Daoy (cell line): Measurements from ENCODE around the gene REG1A. TPM values are rescaled to one million over a fixed set of nuclear protein-coding genes. Genes with fewer than 3 reads are reported as not detected.

Source experiments
- DNase-seq: peaks from one replicate; pipeline ENCODE4 v3.0.0-alpha.2; 2015; ENCODE audit warnings: low read depth
- total RNA-seq: library from RNA; depleted of rRNA; stranded (reverse); fragments of >200 nt; shearing (Covaris generic); gene quantifications from 2 replicates; pipeline ENCODE4 v1.2.3, GENCODE V29; 2014; rRNA removed

Gene REG1A
- total RNA-seq, 1 experiment from 2014 or later, result 0.57 TPM

DNA sequence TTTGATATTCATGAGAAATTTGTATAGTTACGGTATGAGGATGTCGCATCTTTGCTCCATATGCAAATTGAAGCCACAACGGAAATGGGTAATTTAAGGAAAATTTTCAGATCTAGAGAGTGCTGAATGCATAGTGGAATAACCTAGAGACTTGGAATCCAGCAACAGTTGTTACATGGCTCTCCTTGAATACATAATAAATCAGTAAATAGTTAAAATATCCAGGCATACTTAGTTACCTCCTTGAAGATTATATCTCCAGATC is 5.4 kb downstream of the REG1A start:
- no peak for DNase-seq

DNA sequence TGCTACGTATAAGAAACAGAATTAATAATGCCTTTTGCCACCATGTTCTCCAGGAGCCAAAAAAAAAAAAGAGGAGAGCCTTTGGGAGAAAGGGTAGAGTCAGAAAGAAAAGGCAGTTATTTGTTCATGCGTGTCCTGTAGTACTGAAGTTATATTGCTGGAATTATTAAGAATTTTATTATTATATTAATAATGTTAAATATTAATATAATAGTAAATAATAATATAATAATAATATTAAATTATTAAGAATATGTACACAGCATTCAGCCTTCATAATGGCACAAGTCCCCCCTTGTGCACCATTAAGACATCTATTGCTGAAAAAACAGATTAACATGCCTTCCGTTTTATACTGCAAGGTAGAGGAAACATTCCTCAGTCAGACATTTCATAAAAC is 8.1 kb downstream of the REG1A start:
- DNase-seq, result no peak

DNA sequence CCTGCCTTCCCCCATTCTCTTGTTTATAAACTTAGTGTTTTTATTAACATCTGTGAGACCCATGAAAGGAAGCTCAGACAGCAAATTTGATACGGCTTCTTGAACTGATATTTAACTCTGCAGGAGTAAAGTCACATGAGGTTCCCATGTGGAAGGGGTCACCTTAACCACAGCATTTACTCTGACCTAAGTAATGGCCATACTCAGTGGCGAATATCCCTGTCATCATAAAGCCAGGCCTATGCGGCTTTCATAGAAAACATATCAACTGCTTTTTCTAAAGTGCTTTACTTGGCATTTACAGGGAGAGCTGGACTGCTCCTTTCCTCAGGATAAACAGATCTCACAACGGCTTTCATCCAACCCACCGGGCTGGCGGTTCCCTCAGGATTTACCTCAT is 9.0 kb downstream of the REG1A start:
- no peak for DNase-seq

DNA sequence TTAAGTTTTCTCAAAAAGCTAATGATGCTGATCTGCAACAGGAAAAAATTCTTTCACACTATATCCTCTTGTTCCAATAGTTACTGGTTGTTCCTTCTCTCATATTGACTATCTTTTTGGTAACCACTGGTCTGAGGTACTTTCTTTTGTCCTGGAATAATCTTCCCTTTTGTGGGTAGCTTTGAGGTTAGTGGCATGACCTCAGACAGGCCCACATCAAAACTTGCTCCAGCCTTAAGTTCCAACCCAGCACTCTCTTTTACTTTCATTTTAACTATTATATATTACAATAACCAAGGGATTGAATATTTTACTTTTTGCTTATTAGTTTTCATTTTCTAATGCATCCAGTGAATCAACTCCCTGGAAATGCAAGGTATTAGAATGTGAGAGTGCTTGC is 9.5 kb downstream of the REG1A start:
- DNase-seq, result no peak

DNA sequence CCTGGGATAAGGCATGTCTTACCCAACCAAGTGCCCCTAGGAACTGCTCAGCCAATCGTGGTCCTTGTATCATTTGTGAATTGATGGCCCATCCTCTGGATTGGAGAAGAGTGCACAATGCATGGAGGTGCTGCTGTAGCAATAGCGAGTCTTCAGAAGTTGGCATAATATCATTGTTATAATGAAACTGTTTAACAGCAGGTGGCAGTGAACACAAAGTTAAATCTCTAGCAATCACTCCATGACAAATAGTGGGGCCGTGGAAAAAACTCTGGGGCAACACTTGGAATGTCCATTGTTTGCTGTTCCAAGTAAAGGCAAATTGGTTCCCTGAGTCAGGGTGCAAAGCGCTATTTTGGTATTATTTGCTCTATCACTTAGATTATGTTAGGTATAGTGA is 11.4 kb downstream of the REG1A start:
- no peak for DNase-seq

DNA sequence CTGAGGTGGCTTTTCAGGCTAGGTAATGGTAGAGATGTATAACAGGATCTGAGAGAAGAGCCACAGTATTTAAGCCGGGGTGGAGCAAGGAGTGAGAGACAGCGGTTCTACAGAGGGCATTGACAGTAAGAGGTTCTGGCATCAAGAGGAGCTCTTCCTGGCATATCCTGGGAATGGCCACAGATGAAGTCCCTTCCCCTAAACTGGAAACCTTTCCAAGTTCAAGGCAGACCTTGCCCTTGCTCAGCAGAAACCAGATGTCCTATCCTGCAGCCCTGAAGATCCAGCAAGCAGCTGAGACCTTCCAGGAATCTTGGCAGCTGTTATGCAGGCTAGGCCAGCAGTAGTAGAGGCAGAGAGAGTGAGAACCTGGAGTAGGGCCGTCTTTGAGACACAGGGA is 18.1 kb downstream of the REG1A start:
- DNase-seq, result no peak

DNA sequence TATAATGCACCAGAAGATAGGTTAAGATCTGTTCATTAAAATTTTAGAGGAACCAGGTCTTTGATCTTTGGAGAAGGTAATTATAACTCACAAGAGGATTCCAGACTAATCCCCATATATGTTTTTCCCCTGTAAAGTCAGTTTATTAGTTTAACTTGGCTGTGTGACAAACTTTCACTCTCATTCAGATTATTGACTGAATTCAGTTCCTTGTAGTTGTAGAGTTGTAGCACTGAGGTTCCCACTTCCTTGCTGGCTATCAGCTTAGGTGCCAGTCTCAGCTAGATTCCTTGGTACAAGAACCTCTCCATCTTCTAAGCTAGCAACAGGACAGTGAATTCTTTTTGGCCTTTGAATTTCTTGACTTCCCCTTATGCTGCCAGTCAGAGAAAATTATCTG is 19.1 kb downstream of the REG1A start:
- DNase-seq, result no peak

DNA sequence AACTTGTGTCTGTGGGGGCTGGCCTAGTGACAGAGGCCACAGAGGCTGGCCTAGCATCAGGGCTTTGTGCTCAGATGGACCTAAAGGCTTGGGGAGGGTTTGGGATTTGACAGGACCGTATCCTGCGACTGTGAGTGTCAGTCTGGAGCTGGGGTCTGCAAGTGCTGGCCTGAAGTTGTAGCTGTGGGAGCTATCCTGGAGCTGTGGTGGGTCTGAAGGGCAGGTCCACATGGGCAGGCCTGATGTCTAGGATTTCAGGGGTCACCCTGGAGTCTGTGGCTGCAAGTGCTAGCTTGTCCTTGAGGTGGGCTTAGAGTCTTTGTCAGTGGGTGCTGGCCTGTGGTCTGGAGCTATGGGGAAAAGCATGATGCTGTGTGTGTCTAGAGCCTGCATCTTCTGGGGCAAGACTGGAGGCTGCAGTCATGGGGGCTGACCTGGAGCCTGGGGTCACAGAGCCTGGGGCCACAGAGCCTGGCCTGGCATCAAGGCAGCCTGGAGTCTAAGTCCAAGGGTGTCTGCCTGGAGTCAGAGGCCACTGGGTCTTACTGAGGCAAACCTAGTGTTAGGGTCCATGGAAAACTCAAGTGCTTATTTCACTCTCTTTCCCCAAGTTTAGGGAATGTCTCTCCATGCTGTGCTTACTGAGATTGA is 35.7 kb downstream of the REG1A start:
- no peak for DNase-seq

DNA sequence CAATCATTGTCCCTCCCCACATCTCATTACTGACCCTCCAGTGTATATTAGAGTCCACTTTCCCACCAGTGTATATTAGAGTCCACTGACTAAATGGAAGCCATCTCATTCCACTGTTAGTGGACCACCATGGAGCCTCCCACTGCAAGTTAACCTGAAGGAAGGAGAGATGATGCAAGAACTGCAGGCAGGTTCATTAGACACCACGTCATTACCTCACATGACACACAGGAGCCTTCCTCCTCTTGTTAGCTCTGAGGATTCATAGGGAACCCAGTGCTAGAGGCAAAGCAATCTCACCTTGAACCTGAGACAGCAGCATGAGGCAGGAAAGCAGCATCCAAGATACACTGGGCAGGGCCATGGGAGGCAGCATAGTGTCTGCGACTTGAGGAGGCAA is 38.7 kb downstream of the REG1A start:
- no peak for DNase-seq

DNA sequence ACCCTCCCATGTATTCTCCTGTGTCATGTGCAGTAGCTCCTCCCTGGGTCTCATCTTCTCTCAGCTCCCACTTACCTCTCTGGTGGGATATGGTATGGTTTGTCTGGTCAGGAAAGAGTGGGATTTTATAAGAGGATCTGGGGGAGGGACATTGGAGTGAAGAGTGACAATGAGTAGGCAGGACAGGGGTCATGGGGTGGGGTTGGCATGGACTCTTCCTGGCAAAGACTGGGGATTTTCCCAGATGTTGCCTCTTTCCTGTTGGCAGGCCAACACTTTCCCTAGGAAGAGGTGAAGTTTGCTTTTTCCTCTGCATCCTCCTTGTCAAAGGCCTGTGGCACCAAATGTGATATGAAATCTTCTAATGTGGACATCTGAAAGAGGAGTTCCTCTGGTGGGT is 39.4 kb downstream of the REG1A start, which contains the start of gene REG3A:
TSS of gene REG3A (minus strand) at position 101 of the 400 bp plus-strand sequence. CDS start 348 bp downstream, outside the sequence.
- no peak for DNase-seq

DNA sequence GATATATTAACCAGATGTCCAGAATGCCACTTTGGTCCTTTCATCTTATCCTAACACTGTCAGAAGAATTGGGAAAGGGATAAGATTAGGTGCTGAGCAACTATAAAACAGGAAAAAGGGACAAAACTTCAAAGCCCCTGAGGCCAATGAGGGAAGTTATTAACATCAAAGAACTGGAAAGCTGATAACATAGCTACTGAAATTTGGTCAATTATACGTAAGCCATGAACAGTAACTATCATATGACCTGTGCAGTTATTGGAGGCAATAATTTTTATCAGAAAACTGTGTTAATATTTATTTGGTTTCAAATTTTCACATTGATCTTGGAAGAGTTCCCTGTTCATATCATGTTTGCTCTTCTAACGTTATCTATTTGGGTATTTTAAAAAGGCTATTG is 41.8 kb downstream of the REG1A start:
- no peak for DNase-seq

DNA sequence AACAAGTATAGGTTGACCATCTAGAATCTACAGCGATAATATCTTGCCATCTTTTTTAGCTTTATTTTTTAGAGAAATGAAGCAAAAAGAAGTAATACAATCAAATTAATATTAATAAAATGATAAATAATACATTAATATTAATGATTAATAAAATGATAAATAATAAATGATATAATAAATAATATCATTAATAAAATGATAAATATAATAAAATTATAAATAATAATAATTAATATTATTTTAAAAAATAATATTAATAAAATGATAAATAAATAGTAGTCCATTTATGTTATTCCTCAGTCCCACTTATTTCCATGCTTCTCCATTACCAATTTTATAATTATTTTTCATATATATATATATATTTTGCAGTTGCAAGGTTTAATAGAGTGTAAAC is 42.5 kb downstream of the REG1A start:
- DNase-seq, result no peak

DNA sequence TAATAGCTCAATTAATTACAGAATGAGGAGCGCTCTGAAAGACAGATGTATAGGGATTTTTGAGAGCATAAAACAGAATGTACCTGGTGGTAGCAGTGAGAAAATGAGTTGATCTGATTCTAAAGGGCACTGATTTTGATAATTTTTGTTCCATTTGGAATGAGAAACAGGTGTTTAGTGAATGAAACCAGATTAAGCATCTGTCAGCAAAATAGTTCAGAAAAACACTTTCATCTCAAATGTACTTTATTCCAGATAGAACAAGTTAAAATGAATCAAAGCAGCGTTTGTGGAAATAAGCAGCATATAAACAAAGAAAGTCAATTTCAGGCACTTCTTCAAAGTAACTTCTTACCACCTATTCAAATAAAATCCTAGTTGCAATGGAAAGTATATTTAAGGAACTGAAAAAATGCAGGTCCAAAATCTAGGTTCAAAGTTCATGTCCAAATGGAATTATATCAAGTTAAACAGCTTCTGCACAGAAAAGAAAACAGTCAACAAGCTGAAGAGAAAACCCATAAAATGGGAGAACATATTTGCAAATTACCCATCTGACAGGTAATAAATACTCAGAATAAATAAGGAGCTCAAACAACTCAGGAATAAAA is 51.2 kb downstream of the REG1A start:
- DNase-seq, result no peak

Other genes starting within 250 kb of the REG1A start
- gene REG3G, start 94.8 kb upstream of the REG1A start, total RNA-seq, result not detected in 2 replicates
- gene REG1B, start 32.5 kb upstream of the REG1A start, total RNA-seq, result not detected in 2 replicates
- gene REG3A, start 39.3 kb downstream of the REG1A start, total RNA-seq, result not detected in 2 replicates